ENCODE results near the gene CNOT4.

CNOT4 gene

DNA sequence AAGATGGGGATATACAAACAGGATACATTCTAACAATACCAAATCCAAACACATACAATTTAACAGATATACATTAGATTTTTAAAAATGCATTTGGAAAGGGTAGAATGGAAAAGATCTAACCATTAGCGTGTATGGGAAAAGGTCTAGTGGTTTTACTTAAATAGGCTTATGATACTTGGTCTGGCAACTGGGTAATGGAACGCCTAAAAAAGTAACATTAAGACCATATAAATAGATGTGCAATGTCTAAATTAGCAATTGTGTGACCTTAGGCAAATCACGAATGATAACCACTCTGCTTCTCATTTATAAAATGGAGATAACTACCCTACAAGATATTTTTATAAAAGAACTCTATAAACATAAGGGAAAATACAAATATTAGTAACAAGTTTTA, 135.2 kb downstream of the CNOT4 start:
- Histone ChIP-seq H3K27ac (ENCODE audit: low read length) (no peak overlapping the region), H3K4me3 (ENCODE audit: low read length) (no peak overlapping the region), H3K36me3 (ENCODE audit: control insufficient read depth, low read depth, low read length) (no peaks in the 10 kb centered on the region), H3K9ac (ENCODE audit: low read length) (no peak overlapping the region), H3K27me3 (ENCODE audit: control insufficient read depth, insufficient read depth, low read length) (no peaks in the 10 kb centered on the region), H3K4me1 (ENCODE audit: control insufficient read depth, low read depth, low read length) (no peaks in the 10 kb centered on the region), H3K9me3 (ENCODE audit: control insufficient read depth, low read depth, low read length) (no peaks in the 10 kb centered on the region)

DNA sequence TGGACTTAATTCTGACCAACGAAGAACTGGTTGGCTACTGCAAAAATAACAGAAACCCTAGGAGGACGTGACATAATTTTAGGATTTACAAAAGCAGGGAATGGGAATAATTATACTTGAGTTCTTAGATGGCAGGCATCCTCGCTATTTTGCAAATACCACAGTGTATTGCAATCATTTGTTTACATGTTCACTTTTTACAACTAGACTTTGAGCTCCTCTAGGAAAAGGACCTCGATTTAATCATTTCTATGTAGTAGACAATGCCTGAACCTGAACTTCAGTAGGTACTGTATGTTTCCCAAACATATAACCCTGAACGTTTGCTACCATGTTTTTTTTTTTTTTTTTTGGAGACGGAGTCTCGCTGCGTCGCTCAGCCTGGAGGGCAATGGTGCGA, 137.7 kb downstream of the CNOT4 start:
- Histone ChIP-seq H3K4me3 (ENCODE audit: low read length) (no peak overlapping the region), H3K27me3 (ENCODE audit: control insufficient read depth, insufficient read depth, low read length) (no peaks in the 10 kb centered on the region), H3K36me3 (ENCODE audit: control insufficient read depth, low read depth, low read length) (no peaks in the 10 kb centered on the region), H3K27ac (ENCODE audit: low read length) (no peak overlapping the region), H3K9me3 (ENCODE audit: control insufficient read depth, low read depth, low read length) (no peaks in the 10 kb centered on the region), H3K9ac (ENCODE audit: low read length) (no peak overlapping the region), H3K4me1 (ENCODE audit: control insufficient read depth, low read depth, low read length) (no peaks in the 10 kb centered on the region)

DNA sequence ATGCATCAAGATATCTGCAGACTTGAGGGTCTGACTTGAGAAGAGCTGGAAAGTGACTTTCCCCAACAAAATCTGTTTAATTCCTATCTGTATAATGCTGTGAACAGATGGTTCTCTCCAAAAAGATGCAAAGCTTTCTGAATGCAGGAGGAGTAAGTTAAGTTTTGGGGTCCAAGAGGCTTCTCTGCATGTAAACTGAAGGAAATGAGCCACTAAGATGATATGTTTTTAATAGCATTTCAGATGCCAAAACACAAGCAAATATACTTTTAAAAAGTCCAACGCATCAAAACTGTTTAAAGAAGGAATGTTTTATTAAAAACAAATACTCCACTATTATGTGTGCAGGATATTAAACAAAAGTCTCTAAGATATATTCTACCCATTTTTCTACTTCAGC, 139.2 kb downstream of the CNOT4 start:
- Histone ChIP-seq H3K27ac (ENCODE audit: low read length) (no peak overlapping the region), H3K4me3 (ENCODE audit: low read length) (no peak overlapping the region), H3K4me1 (ENCODE audit: control insufficient read depth, low read depth, low read length) (no peaks in the 10 kb centered on the region)

DNA sequence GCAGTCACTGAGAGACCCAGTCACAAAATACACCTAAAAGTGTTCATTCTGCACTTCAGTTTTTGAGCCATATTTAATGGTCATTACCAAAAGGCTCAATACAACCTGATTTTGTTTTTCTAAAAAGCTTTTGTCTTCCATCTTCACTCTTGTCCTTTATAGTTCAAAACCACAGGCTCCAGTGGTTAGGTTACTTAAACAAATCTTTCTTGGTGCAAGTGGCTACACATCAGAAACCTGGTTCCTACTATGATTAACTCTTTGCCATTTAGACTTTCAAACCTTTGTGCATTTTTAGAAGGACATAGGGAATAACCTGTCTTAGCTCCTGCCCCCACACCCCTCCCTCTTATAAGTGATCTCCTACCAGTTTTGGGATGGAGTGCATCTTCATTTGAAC, 140.5 kb downstream of the CNOT4 start:
- Histone ChIP-seq H3K27ac (ENCODE audit: low read length) (no peak overlapping the region), H3K9me3 (ENCODE audit: control insufficient read depth, low read depth, low read length) (no peaks in the 10 kb centered on the region)

More for the DNA sequence above, 139.2 kb downstream of the CNOT4 start:
- H3K36me3 ChIP-seq (ENCODE audit: control insufficient read depth, low read depth, low read length): no peaks in the 10 kb centered on the region
- H3K9ac ChIP-seq (ENCODE audit: low read length): no peak overlapping the region
- no peaks in the 10 kb centered on the region for H3K27me3 ChIP-seq (ENCODE audit: control insufficient read depth, insufficient read depth, low read length)
- H3K9me3 ChIP-seq (ENCODE audit: control insufficient read depth, low read depth, low read length): no peaks in the 10 kb centered on the region

DNA sequence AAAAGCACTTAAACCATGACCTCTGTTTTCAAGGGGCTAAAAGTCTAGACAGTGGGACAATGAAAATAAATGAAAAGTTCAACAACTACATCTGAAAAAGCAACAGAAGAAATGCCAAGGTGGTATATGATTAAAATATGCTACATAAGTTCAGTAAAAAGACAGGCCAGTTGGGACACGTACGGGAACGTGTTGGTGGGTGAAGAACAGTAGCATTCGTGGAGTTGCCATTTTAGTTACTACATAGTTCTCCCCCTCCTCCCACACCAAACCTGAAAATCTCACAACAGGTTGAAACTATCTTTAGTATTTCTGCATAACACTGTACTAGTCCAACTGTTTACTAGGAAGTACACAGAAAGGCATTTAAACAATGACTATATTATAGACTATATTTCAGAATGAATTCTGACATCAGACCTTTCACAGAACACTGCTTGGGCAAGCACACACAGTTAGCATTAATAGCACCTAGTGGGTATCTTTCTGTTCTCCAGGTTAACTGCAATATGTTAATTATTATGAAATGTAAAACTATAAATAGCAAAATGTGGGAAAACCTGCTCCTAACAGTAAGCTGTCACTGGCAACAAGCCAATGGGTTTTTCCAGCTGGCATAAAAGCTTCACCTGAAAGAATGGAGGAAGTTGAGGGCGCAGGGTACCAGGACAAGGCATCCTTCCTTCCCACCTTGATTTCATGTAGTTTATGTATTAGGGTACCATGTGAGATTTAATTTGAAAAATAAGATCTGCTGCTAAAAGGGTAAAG, 141.3 kb downstream of the CNOT4 start:
- H3K27ac ChIP-seq (ENCODE audit: low read length): no peak overlapping the region
- no peaks in the 10 kb centered on the region for H3K4me1 ChIP-seq (ENCODE audit: control insufficient read depth, low read depth, low read length)
- no peak overlapping the region for H3K9ac ChIP-seq (ENCODE audit: low read length)

More for the DNA sequence above, 140.5 kb downstream of the CNOT4 start:
- Histone ChIP-seq H3K27me3 (ENCODE audit: control insufficient read depth, insufficient read depth, low read length) (no peaks in the 10 kb centered on the region), H3K4me1 (ENCODE audit: control insufficient read depth, low read depth, low read length) (no peaks in the 10 kb centered on the region), H3K36me3 (ENCODE audit: control insufficient read depth, low read depth, low read length) (no peaks in the 10 kb centered on the region), H3K4me3 (ENCODE audit: low read length) (no peak overlapping the region), H3K9ac (ENCODE audit: low read length) (no peak overlapping the region)

DNA sequence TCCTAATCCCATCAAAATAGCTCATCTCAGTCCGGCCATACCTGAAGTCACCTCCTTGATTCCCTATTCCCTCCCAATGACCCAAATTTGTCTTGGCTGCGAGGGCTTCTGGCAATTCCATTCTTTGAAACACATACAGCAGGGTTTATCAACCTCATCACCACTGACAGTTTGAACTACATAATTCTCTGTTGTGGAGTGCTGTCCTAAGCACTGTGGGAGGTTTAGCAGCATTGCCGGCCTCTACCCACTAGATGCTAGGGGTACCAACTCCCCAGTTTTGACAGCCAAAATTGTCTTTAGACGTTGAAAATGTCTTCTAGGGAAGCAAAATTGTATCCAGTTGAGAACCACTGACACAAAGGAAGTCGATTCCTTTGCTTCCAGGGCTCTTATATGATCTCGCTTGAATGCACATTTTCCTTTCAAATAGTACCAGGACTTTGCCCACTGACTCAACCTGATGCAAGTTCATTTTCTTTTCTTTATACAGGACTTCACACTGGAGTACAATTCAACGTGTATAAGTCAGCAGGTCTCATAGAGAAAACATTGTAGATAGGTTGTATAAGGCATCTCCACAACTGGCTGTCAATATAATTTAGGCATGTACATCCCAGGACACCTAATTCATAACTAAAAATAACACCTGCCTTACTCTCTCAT, 142.9 kb downstream of the CNOT4 start:
- Histone ChIP-seq H3K9me3 (ENCODE audit: control insufficient read depth, low read depth, low read length) (no peaks in the 10 kb centered on the region), H3K4me1 (ENCODE audit: control insufficient read depth, low read depth, low read length) (no peaks in the 10 kb centered on the region), H3K36me3 (ENCODE audit: control insufficient read depth, low read depth, low read length) (peaks cover 2% of the 10 kb centered on the region), H3K27ac (ENCODE audit: low read length) (no peak overlapping the region), H3K4me3 (ENCODE audit: low read length) (no peak overlapping the region), H3K9ac (ENCODE audit: low read length) (no peak overlapping the region), H3K27me3 (ENCODE audit: control insufficient read depth, insufficient read depth, low read length) (no peaks in the 10 kb centered on the region)

More for the DNA sequence above, 141.3 kb downstream of the CNOT4 start:
- H3K4me3 ChIP-seq (ENCODE audit: low read length): no peak overlapping the region
- H3K36me3 ChIP-seq (ENCODE audit: control insufficient read depth, low read depth, low read length): no peaks in the 10 kb centered on the region
- no peaks in the 10 kb centered on the region for H3K9me3 ChIP-seq (ENCODE audit: control insufficient read depth, low read depth, low read length)
- no peaks in the 10 kb centered on the region for H3K27me3 ChIP-seq (ENCODE audit: control insufficient read depth, insufficient read depth, low read length)

DNA sequence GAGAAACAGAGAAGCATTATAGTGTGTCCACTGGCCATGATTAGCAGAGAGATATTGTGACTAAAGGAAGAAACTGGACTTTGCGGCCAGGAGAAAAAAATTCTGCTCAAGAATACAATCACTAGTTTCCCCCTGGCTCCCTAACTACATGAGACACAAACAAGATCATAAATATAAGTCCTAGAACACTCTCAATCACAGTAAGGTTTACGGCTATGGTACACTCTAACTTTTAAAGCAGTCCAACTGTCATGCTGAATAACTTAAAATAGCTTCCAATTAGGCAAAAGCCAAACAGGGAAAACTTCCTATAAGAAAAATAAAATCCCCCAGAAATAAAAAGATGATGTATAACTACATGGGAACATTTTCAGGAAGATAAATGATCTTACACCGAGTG, 144.2 kb downstream of the CNOT4 start:
- H3K27me3 ChIP-seq (ENCODE audit: control insufficient read depth, insufficient read depth, low read length): no peaks in the 10 kb centered on the region
- no peak overlapping the region for H3K9ac ChIP-seq (ENCODE audit: low read length)
- H3K36me3 ChIP-seq (ENCODE audit: control insufficient read depth, low read depth, low read length): peaks cover 2% of the 10 kb centered on the region
- no peak overlapping the region for H3K4me3 ChIP-seq (ENCODE audit: low read length)
- H3K4me1 ChIP-seq (ENCODE audit: control insufficient read depth, low read depth, low read length): no peaks in the 10 kb centered on the region
- no peaks in the 10 kb centered on the region for H3K9me3 ChIP-seq (ENCODE audit: control insufficient read depth, low read depth, low read length)
- H3K27ac ChIP-seq (ENCODE audit: low read length): no peak overlapping the region

DNA sequence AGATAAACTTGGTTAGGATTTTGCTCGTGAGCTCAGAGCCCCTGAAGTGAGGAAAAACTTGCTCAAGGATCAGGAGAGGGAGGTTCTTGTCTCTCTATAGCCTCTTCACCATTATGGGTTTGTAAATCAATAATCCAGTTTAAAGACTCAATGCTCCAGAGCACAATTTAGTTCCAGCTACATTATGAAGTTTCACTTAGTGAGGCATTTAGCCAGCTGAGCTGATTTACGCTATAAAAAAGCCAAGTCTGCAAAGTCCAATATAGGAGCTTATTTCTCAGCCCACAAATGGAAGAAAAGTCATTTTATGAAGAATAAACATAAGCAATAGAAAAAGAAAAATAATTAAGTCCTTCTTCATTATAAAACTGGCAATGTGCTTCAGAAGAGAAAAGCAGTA, 145.7 kb downstream of the CNOT4 start:
- no peaks in the 10 kb centered on the region for H3K9me3 ChIP-seq (ENCODE audit: control insufficient read depth, low read depth, low read length)
- peaks cover 2% of the 10 kb centered on the region for H3K36me3 ChIP-seq (ENCODE audit: control insufficient read depth, low read depth, low read length)
- no peaks in the 10 kb centered on the region for H3K4me1 ChIP-seq (ENCODE audit: control insufficient read depth, low read depth, low read length)
- H3K27ac ChIP-seq (ENCODE audit: low read length): no peak overlapping the region
- H3K4me3 ChIP-seq (ENCODE audit: low read length): no peak overlapping the region
- no peaks in the 10 kb centered on the region for H3K27me3 ChIP-seq (ENCODE audit: control insufficient read depth, insufficient read depth, low read length)
- no peak overlapping the region for H3K9ac ChIP-seq (ENCODE audit: low read length)

DNA sequence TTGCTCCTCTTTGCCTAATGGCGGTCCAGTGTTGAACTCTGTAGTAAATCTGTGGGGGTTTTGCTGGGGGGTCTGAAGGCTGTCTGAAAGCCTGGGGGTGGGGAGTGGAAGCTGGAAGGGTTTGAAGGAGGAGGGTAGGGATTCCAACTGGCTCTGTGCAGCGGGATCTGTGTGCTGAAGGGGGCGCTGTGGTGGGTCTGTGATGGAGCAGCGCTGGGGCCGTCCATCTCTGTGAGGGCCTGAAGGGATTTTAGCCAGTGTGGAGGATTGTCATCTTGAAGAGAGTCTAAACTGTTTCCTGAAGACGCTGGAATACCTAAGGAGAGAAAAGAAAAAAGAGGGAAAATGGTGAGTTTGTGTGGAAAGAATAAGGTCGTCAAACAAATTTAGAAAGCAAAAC, 147.0 kb downstream of the CNOT4 start:
- H3K4me1 ChIP-seq (ENCODE audit: control insufficient read depth, low read depth, low read length): no peaks in the 10 kb centered on the region
- H3K9me3 ChIP-seq (ENCODE audit: control insufficient read depth, low read depth, low read length): no peaks in the 10 kb centered on the region
- no peak overlapping the region for H3K27ac ChIP-seq (ENCODE audit: low read length)
- no peak overlapping the region for H3K4me3 ChIP-seq (ENCODE audit: low read length)
- H3K9ac ChIP-seq (ENCODE audit: low read length): no peak overlapping the region
- no peaks in the 10 kb centered on the region for H3K27me3 ChIP-seq (ENCODE audit: control insufficient read depth, insufficient read depth, low read length)
- peaks cover 2% of the 10 kb centered on the region for H3K36me3 ChIP-seq (ENCODE audit: control insufficient read depth, low read depth, low read length)

DNA sequence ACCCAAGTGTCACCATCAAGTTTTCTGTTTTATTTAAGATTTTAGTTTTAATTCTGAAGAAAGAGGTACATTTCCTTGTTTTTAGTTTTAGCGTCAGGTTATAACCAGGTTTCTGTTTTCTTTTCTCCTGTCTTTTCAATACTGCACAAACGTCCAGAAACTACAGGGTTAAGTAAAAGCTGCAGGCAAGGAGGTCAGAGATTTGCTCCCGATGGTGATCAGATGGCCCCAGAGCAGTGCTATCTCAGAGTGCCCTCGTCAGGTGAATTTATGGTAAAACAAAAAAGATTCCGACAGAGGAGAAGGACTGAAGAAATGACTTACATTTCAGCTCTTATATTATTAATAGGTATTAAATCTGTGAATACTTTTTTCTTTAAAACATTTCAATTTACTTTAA, 148.1 kb downstream of the CNOT4 start:
- Histone ChIP-seq H3K9me3 (ENCODE audit: control insufficient read depth, low read depth, low read length) (no peaks in the 10 kb centered on the region), H3K36me3 (ENCODE audit: control insufficient read depth, low read depth, low read length) (peaks cover 2% of the 10 kb centered on the region), H3K4me3 (ENCODE audit: low read length) (no peak overlapping the region), H3K4me1 (ENCODE audit: control insufficient read depth, low read depth, low read length) (no peaks in the 10 kb centered on the region), H3K27me3 (ENCODE audit: control insufficient read depth, insufficient read depth, low read length) (no peaks in the 10 kb centered on the region), H3K9ac (ENCODE audit: low read length) (no peak overlapping the region), H3K27ac (ENCODE audit: low read length) (no peak overlapping the region)

DNA sequence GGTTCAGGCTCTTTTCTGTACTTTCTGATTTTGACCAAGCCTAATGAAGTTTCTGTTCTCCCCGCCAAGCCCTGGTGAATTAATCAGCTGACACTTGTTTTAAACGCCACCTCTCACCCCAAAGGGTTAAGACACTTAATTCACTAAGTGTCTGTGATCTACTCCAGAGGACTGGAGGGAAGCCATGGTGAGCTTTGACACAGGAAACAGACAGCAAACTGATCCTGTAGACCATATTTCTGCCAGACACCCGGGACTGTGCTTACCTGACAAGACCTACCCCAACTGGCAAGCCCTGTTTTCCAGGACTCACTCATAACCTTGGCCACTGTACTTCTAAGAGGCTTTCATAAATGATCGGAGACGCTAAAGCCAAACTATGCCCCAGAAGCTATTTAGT, 150.3 kb downstream of the CNOT4 start:
- Histone ChIP-seq H3K4me3 (ENCODE audit: low read length) (no peak overlapping the region), H3K9ac (ENCODE audit: low read length) (no peak overlapping the region), H3K4me1 (ENCODE audit: control insufficient read depth, low read depth, low read length) (peaks cover 4% of the 10 kb centered on the region)

More for the DNA sequence above, 150.3 kb downstream of the CNOT4 start:
- H3K9me3 ChIP-seq (ENCODE audit: control insufficient read depth, low read depth, low read length): no peaks in the 10 kb centered on the region
- peaks cover 2% of the 10 kb centered on the region for H3K36me3 ChIP-seq (ENCODE audit: control insufficient read depth, low read depth, low read length)
- no peaks in the 10 kb centered on the region for H3K27me3 ChIP-seq (ENCODE audit: control insufficient read depth, insufficient read depth, low read length)
- no peak overlapping the region for H3K27ac ChIP-seq (ENCODE audit: low read length)

Measured in iPS-18a (cell line).